AG08395 (cell line): ENCODE measurements around the gene MYRIP.
"Not testable (repeated sequence)": the region's sequence is repeated elsewhere in the genome, so short reads cannot be mapped to it uniquely, and the experiment has no call there.

ENCODE experiments used
- DNase-seq: peaks from one replicate; pipeline ENCODE4 v3.0.0; 2012; ENCODE audit warnings: mixed read lengths, low spot score

Gene MYRIP

GRCh38 chr3:40237159-40237558, 427.8 kb downstream of the MYRIP start:
- no peak for DNase-seq

GRCh38 chr3:40237889-40238571, 428.6 kb downstream of the MYRIP start:
- peak; percentile 11 for DNase-seq

- no peak for DNase-seq
These were observed 431.5 kb downstream of the MYRIP start for GRCh38 chr3:40240921-40241320.

GRCh38 chr3:40242216-40242615, 432.8 kb downstream of the MYRIP start:
- DNase-seq: no peak

GRCh38 chr3:40242638-40243037, 433.2 kb downstream of the MYRIP start:
- DNase-seq: no peak

- no peak for DNase-seq
These were observed 433.6 kb downstream of the MYRIP start for GRCh38 chr3:40243056-40243455.

- no peak for DNase-seq
These were observed 438.5 kb downstream of the MYRIP start for GRCh38 chr3:40247714-40248454.

GRCh38 chr3:40248591-40248990, 439.2 kb downstream of the MYRIP start:
- no peak for DNase-seq

GRCh38 chr3:40249168-40249567, 439.8 kb downstream of the MYRIP start:
- no peak for DNase-seq

- DNase-seq: no peak
These were observed 445.1 kb downstream of the MYRIP start for GRCh38 chr3:40254491-40254890.

- DNase-seq: no peak
These were observed 445.5 kb downstream of the MYRIP start for GRCh38 chr3:40254891-40255290.

GRCh38 chr3:40255532-40255931, 446.1 kb downstream of the MYRIP start:
- no peak for DNase-seq

- no peak for DNase-seq
These were observed 448.7 kb downstream of the MYRIP start for GRCh38 chr3:40258064-40258463.

- DNase-seq: peak; percentile 25
These were observed 449.1 kb downstream of the MYRIP start for GRCh38 chr3:40258555-40258954.

GRCh38 chr3:40262331-40262730, 452.9 kb downstream of the MYRIP start:
- DNase-seq: no peak

- DNase-seq: no peak
These were observed 455.0 kb downstream of the MYRIP start for GRCh38 chr3:40264451-40264850.

- no peak for DNase-seq
These were observed 455.8 kb downstream of the MYRIP start for GRCh38 chr3:40265181-40265580.

GRCh38 chr3:40267937-40268724, 458.7 kb downstream of the MYRIP start:
- DNase-seq: no peak

GRCh38 chr3:40268802-40269524, 459.6 kb downstream of the MYRIP start:
- DNase-seq: no peak

- no peak for DNase-seq
These were observed 469.4 kb downstream of the MYRIP start for GRCh38 chr3:40278791-40279190.

- no peak for DNase-seq
These were observed 472.6 kb downstream of the MYRIP start for GRCh38 chr3:40281995-40282394.

- DNase-seq: not testable (repeated sequence)
These were observed 473.6 kb downstream of the MYRIP start for GRCh38 chr3:40283057-40283456.
